DMS53 treated with DMSO at 0.1 percent for 48 hours (cell line): ENCODE data around the gene GRK5.
"Not testable (repeated sequence)": the region's sequence is repeated elsewhere in the genome, so short reads cannot be mapped to it uniquely, and the experiment has no call there.

ENCODE experiments used
- DNase-seq: peaks from one replicate; lab custom pipeline; 2025; ENCODE audit not compliant: unreplicated experiment; lab: John Stamatoyannopoulos, UW

Gene GRK5

DNA sequence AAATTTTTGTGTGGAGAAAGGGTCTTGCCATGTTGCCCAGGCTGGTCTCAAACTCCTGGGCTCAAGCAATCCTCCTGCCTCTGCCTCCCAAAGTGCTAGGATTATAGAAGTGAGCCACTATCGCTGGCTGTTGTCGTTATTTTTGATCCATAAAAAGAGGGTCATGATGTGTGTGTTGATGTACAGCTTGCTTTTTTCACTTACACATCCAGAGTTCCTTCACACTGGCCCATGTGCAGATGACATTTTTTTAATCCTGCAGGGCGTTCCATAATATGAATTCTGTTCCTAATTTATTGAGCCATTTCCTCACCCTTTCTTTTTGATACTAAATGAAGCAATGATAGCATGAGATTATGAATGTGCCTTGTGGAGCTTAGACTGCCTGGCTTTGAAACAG is 40.8 kb downstream of the GRK5 start:
- no peak for DNase-seq

- DNase-seq: no peak
These were observed 41.3 kb downstream of the GRK5 start for GRCh38 chr10:119248681-119249080.

DNA sequence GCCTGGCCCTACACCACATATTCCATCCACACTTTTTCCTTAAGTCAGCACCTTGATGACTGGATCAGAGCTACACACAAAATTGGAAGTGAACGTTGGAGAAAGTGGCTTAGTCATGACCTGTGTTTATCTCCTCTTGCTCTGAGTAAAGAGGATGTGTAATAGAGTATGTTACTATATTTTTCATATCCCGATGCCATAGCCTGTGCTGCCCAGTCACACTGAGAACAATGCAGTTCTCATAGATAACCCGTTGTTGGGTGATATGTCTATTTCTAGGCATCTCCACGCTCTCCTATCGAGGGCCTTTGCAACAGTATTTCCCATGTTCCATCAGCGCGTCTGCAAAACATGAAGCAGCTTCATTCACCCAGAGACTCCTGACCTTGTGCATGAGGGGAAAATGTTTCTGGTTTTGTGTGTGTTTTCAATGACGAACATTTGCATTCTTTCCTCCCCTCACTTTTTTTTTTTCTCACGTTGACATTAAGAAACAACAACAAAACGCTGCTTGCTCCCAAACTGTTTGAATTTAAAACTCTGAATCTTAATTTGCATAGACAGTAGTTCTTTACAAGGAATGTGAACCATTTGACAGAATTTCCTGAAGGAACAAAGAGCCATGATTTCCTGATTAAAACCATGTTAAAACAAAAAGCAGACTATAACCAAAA is 43.4 kb downstream of the GRK5 start:
- DNase-seq: no peak

DNA sequence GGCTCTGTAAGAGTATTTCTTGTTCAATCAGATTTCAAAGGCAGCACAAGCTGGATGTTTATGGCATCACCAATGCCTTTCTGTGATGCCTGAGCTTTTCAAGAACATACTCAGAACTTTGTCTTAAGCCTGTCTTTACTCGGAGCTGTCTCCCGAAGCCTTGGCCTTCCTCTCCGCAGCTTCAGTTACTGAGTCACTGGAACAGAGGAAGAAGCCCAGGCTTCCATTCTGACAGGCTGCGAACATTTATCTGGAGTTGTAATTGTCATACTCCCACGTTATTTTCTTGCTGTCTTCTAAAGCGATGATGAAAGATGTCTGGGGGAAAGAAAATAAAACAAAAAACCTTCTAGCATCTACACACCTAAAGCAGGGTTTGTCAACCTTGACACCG is 43.9 kb downstream of the GRK5 start:
- DNase-seq: no peak

GRCh38 chr10:119252051-119252465 is 44.7 kb downstream of the GRK5 start:
- no peak for DNase-seq

DNA sequence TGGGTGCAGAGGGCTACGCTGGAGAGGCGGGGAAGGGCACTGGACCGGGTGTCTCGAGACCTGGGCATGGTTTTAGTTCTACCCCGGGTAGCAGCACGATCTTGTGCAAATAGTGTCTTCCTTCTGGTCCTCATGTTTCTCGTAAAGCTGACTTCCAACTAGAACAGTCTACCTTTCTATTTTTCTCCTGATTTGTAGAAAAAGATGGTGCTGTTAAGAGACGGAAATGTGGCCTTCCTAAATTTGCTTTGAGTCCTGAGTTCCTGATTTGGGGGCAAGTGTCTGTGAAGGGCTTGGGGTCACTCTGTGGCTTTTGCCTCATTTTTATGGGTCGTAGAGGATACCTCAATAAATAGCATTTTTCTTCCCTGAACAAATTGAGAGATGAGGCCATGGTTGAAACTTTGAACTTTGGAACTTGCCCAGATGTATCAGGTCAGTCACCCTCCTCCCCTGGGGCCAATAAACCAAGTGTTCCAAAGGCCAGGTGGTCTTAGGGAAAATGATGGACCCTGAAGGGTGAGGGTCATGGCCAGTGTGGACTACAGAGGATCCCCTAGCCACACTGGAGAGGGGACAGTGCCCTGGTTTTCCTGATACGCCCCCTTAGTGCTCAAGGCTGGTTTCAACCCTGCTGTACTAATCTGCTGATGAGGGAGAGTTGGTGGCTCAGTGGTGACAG is 45.2 kb downstream of the GRK5 start:
- no peak for DNase-seq

GRCh38 chr10:119253433-119254174 is 46.2 kb downstream of the GRK5 start:
- DNase-seq: no peak

DNA sequence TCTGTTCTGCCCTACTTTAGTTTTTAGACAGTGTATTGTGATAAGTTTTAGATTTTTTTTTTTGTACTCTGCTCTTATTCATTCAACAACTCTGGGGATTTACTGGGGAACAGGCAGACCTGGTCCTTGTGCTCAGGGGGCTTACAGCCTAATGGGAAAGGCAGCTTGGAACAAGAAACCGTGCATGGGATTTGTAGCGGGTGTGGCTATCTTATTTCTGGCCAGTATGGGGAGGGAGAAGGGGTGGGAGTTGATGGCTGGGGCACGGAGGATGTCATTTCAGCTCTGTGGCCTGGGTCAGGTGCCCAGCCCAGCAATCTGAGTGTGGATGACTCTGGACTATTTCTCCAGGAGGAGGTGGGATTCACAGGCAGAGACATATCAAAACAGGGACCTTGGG is 47.0 kb downstream of the GRK5 start:
- no peak for DNase-seq

DNA sequence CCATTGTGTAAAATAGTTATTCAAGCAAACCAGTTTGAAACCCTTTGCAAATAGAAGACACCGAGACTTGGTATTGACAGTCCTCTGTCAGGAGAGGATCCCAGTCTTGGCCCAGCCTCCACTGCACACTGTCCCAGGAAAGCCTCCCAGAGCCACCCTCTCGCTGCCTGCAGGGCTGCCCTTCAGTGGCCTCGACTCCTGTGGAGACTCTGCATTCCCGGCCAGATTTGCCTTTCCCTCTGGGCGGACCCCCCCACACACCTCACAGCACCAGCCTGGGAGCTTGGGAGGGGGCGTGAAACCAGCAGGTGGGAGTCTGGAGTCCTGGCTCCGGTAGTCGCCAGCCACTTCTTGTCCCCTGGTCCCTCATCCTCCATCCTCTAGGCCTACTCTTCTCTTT is 48.7 kb downstream of the GRK5 start:
- no peak for DNase-seq

GRCh38 chr10:119256897-119257296 is 49.5 kb downstream of the GRK5 start:
- DNase-seq: no peak

- no peak for DNase-seq
These were observed 50.6 kb downstream of the GRK5 start for GRCh38 chr10:119257899-119258419.

GRCh38 chr10:119259345-119259744 is 52.0 kb downstream of the GRK5 start:
- no peak for DNase-seq

GRCh38 chr10:119261016-119261415 is 53.6 kb downstream of the GRK5 start:
- DNase-seq: not testable (repeated sequence)

DNA sequence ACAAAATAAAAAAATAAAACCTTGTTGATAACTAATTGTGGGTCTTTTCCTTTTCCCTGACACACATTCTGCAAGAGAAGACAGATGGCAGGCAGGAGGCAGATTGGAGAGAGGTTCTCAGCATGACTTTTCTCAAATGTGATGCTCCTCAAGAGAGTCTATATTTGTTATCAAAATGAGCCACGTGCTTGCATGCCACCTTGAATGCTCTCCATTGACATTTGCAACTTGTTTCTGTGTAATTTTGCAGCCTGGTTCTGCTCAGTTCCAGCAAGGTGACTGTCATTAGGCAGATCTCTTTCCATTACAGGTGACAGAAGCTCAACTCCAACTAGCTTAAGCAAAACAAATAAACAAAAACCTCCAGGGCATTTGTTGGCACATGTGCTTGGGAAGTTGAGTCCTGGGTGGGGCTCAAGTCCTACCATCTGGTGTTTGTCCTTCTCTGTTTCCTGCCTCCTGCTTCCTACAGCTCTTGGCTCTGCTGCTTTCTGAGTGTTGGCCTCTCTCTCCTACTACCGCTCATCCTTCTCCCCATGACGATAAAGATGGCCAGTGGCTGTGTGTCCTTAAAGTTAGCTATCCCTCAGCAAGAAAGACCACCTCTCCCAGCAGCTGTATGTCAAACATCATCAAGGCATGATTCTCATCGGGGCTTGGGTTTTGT is 56.7 kb downstream of the GRK5 start:
- peak; percentile 78 for DNase-seq

GRCh38 chr10:119265691-119266090 is 58.3 kb downstream of the GRK5 start:
- no peak for DNase-seq

GRCh38 chr10:119267384-119267783 is 60.0 kb downstream of the GRK5 start:
- no peak for DNase-seq

DNA sequence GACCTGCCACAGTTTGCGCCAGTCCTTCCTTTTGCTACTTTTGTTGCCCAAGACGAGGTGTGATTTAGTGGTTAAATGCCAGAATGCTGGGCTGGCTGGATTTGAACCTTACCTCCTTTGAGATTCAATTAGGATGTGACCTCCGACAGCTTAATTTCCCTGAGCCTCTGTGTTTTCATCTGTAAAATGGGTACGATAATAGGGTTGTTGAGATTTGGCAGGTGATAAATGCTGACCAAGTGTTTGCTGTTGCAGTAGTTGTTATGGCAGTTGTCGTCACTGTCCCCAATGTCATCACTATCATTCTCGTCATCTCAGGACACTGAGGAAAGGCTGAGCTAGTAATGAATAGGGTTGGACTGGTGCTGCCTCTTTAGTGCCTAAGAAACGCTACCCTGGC is 61.1 kb downstream of the GRK5 start:
- no peak for DNase-seq

- no peak for DNase-seq
These were observed 61.6 kb downstream of the GRK5 start for GRCh38 chr10:119268871-119269506.

DNA sequence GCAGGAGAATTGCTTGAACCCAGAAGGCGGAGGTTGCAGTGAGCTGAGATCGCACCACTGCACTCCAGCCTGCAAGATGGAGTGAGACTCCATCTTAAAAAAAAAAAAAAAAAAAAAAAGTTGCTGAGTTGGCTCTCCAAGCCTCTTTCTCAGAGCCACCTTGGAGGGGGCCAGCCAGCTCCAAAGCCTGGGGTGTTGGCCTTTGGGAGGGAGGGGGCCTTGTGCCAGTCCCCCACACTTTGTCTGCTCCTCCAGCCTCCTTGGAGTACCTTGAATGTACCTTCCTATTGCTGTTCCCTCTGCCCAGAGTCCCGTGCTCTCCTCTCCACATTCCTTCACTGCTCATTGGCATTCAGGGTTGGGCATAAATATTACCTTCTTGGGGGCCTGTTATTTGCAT is 62.4 kb downstream of the GRK5 start:
- DNase-seq: no peak

DNA sequence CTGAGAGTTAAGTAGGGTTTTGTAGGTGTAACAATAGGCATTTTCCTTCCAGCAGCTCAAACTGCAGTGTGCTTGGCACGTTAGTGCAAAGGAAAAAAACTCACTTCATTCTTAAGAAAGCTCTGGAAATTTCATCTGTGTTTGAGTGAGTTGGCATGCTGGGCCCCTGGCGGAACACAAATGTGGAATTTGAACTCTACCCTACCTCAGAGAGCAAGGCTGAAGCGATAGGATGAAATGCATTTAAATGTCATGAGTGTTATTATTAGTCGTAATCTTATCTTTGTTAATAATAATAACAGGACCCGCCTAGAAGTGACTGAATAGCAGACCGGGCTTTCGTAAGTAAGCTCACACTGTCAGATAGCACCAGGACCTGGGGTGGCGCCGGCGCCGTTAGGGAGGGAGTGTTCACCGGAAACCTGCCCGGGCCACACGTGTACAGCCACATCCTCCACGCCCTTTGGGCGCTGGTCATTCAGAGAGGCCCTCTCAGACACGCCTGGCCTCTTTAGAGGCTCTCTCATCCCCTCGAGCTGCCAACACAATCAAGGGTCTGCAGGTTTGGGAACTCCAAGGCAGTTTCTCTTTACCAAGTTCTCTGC is 63.5 kb downstream of the GRK5 start:
- DNase-seq: peak; percentile 79
